Hindlimb muscle (tissue), 1 donor: ENCODE results near the gene ERFL. TPM values are rescaled to one million over a fixed set of nuclear protein-coding genes. Genes with fewer than 3 reads are reported as not detected.

Experiments
- polyA plus RNA-seq: library from polyadenylated mRNA; unstranded; fragments of 120-200 nt; gene quantifications from one replicate; pipeline ENCODE4 v1.2.1, GENCODE V29; 2013; ENCODE audit not compliant: insufficient read length

The ERFL gene
- polyA plus RNA-seq, 1 donor: 0.22 TPM

Other genes with a start within 250 kb of the ERFL start
- not detected for gene CEACAM7, start 240.2 kb downstream of the ERFL start, polyA plus RNA-seq
- not detected for gene CEACAM5, start 219.8 kb downstream of the ERFL start, polyA plus RNA-seq
- gene CEACAM6, start 172.9 kb downstream of the ERFL start, polyA plus RNA-seq: 0.08 TPM
- not detected for gene CEACAM3, start 131.9 kb downstream of the ERFL start, polyA plus RNA-seq
- gene LYPD4, start 83.8 kb downstream of the ERFL start, polyA plus RNA-seq: not detected
- gene DMRTC2, start 83.4 kb downstream of the ERFL start, polyA plus RNA-seq: not detected
- gene RPS19, start 68.2 kb downstream of the ERFL start, polyA plus RNA-seq: 2,264 TPM
- gene CD79A, start 51.2 kb downstream of the ERFL start, polyA plus RNA-seq: 0.63 TPM
- gene ARHGEF1, start 45.3 kb downstream of the ERFL start, polyA plus RNA-seq: 49.2 TPM
- 65.0 TPM for gene RABAC1, start 30.9 kb upstream of the ERFL start, polyA plus RNA-seq
- not detected for gene ATP1A3, start 65.8 kb upstream of the ERFL start, polyA plus RNA-seq
- 2.2 TPM for gene GRIK5, start 141.8 kb upstream of the ERFL start, polyA plus RNA-seq
- 12.4 TPM for gene ZNF574, start 147.7 kb upstream of the ERFL start, polyA plus RNA-seq
- gene POU2F2, start 204.0 kb upstream of the ERFL start, polyA plus RNA-seq: 2.0 TPM